ENCODE results near the gene HGS.
"Not testable (repeated sequence)": the region's sequence is repeated elsewhere in the genome, so short reads cannot be mapped to it uniquely, and the experiment has no call there.

Gene HGS

DNA sequence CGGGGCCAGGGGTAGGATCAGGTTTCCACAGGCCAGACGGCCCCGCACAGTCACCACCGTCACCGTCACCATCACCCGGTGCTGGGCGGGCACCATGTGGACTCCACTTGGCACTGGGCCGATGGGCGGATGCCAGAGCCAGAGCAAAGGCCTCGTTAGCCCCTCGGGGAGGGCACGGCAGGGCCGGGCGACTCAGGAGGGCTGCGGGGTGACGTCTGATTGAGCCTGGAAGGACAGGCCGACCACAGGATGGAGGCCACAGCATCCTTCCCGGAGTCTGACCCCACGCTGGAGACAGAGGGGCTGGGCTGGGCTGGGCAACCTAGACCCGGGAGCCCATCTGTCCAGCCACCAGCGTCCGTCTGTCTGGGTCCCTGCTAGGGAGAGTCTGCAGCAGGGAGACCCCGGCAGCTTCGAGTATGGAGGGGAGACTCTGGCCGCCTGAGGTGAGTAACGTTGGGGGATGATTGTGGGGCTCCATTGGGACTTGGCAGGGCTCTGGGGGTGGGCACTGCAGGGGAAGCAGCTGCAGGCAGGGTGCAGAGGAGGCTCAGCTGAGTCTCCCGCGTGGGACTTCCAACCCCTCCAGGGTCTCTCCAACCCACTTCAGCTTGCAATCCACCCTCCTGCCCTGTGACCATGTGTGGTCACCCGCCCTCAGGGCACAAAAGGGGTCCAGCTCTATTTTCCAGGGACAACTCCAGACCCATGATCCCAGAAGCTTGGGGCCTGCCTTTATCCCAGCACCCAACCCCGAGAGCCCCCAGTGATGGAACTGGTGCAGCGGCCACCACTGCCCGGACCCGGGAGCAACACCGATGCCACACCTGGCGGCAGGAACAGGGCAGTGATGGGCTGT, 50.8 kb downstream of the HGS start:
- TF ChIP-seq, protein P1, sequence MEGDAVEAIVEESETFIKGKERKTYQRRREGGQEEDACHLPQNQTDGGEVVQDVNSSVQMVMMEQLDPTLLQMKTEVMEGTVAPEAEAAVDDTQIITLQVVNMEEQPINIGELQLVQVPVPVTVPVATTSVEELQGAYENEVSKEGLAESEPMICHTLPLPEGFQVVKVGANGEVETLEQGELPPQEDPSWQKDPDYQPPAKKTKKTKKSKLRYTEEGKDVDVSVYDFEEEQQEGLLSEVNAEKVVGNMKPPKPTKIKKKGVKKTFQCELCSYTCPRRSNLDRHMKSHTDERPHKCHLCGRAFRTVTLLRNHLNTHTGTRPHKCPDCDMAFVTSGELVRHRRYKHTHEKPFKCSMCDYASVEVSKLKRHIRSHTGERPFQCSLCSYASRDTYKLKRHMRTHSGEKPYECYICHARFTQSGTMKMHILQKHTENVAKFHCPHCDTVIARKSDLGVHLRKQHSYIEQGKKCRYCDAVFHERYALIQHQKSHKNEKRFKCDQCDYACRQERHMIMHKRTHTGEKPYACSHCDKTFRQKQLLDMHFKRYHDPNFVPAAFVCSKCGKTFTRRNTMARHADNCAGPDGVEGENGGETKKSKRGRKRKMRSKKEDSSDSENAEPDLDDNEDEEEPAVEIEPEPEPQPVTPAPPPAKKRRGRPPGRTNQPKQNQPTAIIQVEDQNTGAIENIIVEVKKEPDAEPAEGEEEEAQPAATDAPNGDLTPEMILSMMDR (IDR thresholded peaks at IDR 0.05; ENCODE audit: low read depth, low read length), result no peak
- H3K4me3 ChIP-seq (replicated peaks in 1 of 2; ENCODE audit: low read depth in 2 of 2, low read length in 2 of 2), result no peak overlapping the region
- DNase-seq (ENCODE audit: low read depth in 2 of 2), result no peak

DNA sequence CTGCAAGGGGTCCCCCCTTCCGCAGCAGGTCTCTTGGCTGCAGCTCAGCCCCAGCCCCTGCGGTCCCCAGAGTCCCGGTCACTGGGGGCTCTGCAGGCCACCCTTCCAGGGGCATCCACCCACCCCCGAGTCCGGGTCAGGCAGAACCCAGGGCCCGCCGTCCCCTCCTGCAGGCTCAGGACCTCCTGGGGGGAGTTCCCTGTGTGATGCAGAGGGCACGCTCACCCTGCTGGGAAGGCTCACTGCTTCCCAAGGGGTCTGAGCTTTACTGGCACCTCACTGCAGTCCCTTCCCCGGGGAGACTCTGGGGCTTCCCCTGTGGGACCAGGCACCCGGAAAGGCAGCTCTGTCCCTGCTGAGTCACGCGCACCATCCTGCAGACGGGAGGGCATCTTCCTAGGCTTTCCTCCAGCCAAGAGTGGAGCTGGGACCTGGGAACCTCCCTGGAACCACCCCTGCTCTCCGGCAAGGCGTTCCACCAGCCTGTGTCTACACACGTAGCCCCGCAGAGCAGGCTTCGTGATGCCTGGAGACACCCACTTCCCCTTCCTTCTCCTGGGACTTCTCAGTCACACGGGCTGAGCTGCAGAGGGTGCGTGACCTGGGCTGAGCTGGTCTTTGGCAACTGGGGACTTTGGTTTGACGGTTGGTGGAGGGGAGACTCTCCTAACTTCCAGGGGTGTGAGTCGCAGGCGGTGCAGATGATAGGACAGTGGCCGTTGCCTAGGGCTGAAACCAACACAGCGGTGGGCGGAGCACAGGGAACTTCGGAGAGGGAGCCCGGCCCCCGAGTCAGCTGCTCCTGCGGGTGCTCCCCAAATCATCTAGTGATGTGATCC, 51.7 kb downstream of the HGS start:
- H3K4me3 ChIP-seq (replicated peaks in 1 of 2; ENCODE audit: low read depth in 2 of 2, low read length in 2 of 2), result peak overlapping the region in 1 of 2 donors; percentile 10
- peak; percentile 33 to 72 for DNase-seq (ENCODE audit: low read depth in 2 of 2)
- TF ChIP-seq, protein P1 (IDR thresholded peaks at IDR 0.05; ENCODE audit: low read depth, low read length), result no peak

DNA sequence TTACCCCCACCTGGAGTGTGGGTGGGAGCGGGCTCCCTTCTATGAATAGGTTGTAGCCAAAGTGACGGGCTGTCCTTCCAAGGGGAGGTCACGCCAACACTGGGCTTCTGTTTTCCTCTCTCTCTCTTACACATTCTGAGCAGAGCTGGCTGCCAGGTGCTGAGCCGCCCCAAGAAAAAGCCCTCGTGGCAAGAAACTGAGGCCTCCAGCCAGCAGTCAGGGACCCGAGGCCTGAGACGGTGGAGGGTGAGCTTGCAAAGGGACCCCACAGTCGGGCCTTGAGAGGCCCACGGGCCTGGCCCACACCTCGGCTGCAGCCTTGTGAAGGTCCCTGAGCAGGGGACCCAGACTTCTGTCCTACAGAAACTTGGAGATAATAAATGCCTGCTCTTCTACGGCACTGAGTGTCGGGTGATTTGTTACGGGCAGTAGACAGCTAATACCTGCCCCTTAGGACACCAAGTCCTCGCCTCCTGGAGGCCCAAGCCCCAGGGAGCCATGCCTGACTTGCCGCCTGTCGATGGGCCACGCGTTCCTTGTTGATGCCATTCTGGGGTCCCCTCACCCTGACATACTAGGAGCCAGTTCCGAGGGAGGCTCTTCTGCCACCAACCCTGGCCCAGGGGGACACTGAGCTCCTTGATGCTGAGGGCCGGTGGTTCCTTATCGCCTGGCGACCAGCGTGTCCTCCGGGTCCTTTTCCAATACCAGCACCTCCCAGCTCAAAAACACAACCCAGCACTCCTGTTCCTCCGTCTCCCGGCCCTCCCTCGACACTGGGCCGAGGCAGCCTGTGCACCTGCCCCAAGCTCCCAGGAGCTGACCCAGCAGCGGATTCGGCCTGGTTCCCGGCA, 54.4 kb downstream of the HGS start:
- TF ChIP-seq, protein P1 (IDR thresholded peaks at IDR 0.05; ENCODE audit: low read depth, low read length), result no peak
- DNase-seq (ENCODE audit: low read depth in 2 of 2), result no peak
- no peak overlapping the region for H3K4me3 ChIP-seq (replicated peaks in 1 of 2; ENCODE audit: low read depth in 2 of 2, low read length in 2 of 2)

DNA sequence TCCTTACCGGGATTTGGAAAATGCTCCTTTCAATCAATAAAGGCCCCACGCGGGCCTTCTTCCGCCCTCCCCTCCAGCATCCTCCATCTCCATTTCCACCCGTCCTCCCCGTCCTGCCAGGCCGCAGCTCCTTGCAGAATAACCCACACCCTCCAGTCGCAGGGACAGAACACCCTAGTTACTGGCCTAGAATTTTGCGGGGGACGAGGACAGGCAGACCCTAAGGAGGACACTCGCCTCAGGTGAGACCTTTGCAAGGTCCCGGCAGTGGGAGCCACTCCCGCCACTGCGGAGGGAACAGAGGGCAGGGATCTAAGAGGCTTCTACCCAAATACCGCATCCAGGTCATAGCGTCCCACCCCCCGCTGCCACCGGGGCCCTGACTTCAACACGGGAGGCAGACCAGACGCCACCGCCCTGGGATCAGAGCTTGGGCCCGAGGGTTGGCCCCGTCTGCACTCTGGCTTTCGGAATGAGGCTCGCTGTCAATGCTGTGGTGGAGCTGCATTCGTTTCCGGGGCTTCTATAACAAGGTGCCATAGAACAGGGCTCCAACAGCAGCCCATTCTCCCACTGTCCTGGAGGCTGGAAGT, 55.1 kb downstream of the HGS start:
- H3K4me3 ChIP-seq (replicated peaks in 1 of 2; ENCODE audit: low read depth in 2 of 2, low read length in 2 of 2), result no peak overlapping the region
- no peak for DNase-seq (ENCODE audit: low read depth in 2 of 2)
- TF ChIP-seq, protein P1 (IDR thresholded peaks at IDR 0.05; ENCODE audit: low read depth, low read length), result no peak

DNA sequence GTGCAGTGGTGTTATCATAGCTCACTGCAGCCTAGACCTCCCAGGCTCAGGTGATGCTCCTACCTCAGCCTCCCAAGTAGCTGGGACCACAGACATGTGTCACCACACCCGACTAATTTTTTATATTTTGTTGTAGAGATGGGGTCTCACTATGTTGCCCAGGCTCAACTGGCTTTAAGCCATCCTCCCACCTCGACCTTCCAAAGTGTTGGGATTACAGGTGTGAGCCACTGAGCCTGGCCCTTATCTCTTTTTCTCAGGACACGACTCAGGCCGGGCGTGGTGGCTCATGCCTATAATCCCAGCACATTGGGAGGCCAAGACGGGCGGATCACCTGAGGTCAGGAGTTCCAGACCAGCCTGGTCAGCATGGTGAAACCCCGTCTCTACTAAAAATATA, 55.8 kb downstream of the HGS start:
- not testable (repeated sequence) for DNase-seq (ENCODE audit: low read depth in 2 of 2); H3K4me3 ChIP-seq (replicated peaks in 1 of 2; ENCODE audit: low read depth in 2 of 2, low read length in 2 of 2)

DNA sequence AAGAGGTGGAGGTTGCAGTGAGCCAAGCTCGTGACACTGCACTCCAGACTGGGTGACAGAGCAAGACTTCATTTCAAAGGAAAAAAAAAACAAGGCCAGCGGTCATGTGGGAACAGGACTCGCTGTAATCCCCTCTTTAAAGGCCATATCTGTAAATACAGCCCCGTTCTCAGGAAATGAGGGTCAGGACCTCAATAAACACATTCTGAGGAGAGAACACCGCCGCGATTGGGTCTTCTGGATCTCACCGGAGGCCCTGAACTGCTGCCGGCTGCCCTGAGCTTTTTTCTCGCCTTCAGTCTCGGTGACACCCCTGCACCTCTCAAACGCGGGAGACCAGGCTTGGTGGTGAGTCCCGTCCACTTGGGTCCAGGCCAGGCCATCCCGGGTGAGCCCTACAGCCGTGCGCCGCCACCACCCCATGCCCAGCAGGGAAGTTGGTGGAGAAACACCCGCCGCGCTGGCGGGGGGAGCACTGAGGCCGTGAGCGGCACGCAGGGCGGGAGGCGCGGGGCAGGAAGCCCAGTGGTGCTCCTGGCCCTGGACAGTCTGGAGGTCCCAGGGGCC, 56.7 kb downstream of the HGS start:
- DNase-seq (ENCODE audit: low read depth in 2 of 2), result no peak
- TF ChIP-seq, protein P1 (IDR thresholded peaks at IDR 0.05; ENCODE audit: low read depth, low read length), result no peak
- H3K4me3 ChIP-seq (replicated peaks in 1 of 2; ENCODE audit: low read depth in 2 of 2, low read length in 2 of 2), result no peak overlapping the region

Data from cardiac fibroblast (primary cell).